Stimulated activated CD8-positive, alpha-beta memory T cell treated with anti-CD3 and anti-CD28 coated beads, Interleukin-2, amount 100 ng/mL, for 48 hours (primary cell): ENCODE data around the gene LRRC37A3.
"Not testable (repeated sequence)": the region's sequence is repeated elsewhere in the genome, so short reads cannot be mapped to it uniquely, and the experiment has no call there.

Experiments
- DNase-seq, 2 donors: peaks; one replicate each; pipeline ENCODE4 v3.0.0-alpha.2; 2020; ENCODE audit warnings: low read depth in 2 of 2

Gene LRRC37A3

DNA sequence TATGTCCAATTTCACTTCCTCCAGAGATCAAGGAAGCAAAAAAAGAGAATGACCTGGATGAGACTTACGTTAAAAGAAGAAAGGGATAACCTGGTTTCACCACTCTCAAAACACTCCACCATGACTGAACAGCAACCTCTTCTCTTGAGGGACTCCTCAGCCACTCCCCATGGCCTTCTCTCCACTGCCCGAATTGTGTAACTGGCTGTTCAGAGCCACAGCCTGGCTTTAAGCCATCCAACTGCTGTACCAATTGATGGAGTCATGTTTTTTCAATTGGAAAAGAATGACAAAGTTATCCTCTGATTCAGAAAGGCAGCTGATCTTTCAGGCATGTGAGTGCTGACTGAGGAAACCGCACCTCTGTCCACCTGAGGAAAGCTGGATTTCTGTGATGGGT, 85.2 kb downstream of the LRRC37A3 start:
- not testable (repeated sequence) for DNase-seq

DNA sequence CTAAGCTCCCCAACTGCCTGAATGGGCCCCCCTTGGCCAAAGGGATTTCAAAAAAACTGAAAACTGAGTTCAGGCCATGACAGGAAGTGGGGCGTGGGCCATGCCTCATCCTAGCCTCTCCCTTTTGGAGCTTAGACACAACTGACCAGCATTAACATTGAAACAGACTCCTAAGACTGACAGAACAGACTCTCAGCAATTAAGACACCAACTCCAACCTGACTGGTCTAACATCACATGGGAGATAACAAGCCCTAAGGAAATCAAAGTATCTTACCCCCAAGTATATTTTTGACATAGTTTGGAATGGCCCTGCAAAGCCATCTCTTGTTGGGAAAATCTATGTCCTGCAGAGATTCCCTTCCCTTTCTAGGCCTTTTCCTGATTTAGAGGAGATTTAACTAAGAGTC, 88.6 kb downstream of the LRRC37A3 start:
- not testable (repeated sequence) for DNase-seq

DNA sequence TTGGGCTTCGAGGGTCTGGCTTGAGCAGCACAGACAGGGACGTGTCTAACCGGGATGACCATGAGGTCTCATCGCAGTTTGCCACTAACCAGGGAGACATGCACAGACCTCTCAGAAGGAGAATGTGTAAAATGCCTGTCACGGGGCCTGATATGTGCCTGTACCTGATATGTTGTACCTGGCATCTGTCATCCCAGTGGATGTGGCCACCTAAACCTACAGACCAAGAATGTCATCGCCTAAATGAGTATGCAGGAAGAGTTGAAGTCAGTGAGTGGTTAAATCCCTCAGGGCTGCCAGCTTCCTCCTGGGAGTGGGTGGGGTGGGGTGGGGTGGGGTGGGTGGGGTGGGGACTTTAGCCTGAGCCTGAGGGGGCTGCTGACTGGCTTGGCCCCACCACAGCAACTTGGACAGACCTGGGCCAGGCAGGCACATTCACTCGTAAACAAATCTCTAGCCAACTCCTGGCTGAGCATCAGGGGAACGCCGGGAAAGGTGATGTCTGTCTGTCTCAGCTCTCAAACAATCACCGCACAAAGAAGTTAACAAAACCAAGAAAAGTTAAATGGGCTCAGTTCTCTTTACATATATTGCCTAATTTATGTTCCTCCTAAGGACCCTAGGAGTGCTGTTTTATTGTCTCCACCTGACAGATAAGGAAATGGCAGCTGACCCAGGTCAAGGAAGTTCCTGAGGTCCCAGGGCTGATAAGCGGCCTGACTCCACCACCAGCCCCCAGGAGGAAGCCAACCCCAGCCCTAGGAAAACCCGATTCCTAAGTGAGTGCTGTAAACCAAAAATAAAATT, 89.3 kb downstream of the LRRC37A3 start:
- DNase-seq, result not testable (repeated sequence)

DNA sequence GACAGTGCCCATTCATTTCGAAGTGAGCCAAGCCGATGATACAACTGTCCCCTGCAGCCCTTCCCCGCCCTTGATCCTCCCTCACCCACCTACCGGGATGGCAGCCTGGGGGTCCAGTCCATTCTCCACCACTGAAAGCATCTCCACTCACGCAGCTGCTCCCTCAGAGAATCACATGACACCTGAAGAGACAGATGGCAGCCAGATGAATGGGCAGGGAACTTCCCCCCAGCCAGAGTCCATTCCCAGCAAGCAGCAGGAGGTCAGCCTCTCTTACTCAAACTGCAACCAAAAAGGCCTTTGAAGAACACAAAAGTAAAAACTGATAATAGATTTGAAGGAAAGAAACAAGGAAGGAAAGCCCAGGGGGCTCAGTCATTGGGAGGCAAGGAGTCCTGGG, 90.2 kb downstream of the LRRC37A3 start:
- DNase-seq, result not testable (repeated sequence)

DNA sequence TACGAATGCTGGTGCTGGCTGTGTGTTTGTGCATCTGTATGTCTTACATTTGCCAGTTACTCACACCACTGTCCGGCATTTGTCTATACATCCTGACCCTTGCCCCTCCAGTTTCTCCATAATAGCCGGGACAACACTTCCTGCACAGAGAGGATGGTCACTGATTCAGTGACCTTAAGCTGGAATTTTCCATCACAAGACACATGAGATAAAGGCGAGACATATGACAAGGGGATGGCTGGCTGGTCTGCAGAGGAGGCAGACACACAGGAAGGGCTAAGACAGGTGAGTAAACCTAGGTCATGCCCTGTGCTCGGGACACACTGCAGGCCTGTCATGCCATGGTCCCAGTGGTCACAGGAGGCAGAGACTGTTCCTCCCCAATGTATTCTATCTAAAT, 100.4 kb downstream of the LRRC37A3 start:
- DNase-seq, result not testable (repeated sequence)

DNA sequence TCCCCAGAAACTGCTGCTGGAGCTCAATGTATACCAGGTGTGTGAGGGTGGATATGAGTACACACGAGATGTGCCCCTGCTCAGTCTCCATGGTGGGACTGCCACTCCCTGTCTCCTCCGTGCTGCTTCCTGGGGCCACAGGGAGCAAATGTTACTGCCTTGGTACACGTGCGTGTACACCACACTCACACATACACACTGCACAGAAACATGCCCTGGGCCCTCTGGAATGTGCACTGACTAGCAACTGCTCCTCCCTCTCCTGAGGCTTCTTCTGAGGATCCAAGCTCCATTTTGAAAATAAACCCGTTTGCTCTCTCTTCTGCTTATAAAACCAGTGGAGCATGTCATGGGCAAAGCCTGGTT, 103.5 kb downstream of the LRRC37A3 start:
- DNase-seq, result not testable (repeated sequence)

DNA sequence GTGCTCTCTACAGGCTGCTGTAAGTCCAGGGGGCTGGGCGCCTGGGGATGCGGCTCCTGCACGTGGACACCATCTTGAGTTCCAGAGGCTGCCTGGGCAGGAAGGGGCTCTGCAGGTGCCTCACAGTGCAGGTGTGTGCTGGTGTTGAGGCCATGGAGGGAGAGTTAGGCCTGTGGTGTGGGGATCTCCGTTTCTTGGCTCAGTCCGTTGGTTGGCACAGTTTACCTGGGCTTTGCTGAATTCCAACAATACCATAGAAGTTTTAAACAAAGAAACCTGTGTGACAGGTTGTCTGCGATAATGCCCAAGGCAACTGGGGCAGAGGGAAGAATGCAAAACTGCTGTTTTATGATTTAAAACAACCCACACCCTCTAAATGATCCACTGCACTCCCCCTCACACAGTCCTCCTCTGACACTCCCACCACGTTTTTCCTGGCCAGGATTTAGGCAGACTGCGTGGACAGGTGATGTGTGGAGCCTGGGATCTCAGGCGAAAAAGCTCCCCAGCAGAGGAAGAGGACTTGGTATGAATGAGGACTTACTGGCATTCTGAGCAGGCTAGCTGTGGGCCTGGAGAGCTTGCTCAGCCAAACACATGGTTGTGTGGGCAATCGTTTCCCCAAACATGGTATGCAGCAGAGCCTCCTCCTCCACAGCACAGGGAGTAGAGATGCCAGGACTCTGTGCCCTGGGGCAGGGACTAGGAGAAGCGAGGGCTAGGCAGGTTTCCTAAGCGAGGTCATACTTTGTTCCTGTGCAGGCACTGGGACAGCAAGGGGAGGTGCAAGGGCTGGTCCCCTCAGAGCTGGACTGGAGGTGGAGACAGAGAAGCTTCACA, 104.1 kb downstream of the LRRC37A3 start:
- DNase-seq, result not testable (repeated sequence)

DNA sequence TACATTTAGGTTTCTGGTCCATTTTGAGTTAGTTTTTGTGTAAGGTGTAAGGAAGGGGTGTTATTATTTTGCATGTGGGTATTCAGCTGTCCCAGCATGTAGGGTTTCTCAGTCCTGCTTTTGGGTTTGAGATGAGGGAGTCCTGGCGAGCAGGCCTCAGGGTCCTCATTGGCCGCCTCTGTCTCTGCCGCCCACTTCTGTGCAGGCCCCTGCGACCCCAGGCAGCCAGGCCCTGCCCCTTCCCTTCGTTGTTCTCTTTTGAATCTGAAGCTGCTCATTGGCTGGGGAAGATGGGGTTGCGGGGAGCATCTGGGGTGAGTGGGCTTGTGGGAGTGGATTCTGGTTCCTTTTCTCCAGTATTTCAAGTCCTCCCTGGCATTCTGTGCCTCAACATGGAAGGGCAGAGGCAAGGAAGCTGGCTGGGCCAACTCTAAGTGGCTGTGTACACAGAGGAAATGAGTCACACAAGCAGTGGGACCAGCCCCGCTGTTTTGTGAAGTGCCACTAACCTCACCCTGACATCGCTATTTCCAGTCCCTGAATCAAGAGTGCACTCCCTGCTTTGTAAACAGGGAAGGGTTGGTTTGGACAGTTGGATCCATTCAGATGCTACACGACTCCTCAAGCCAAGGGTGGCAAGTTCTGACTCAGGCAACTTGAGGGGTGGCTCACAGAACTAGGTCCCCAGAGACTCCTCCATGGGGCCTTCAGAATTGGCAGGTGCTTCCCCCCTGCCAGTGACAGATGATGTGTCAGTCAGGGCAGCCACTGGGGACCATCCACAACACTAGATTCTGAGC, 110.9 kb downstream of the LRRC37A3 start:
- peak; percentile 18 to 33 for DNase-seq
